ENCODE results near the gene NDFIP1. TPM values are rescaled to one million over a fixed set of nuclear protein-coding genes. Genes with fewer than 3 reads are reported as not detected.

The NDFIP1 gene
- total and polyA plus RNA-seq, 2 experiments from 2014 or later = 63.8 to 85.0 TPM

- Histone ChIP-seq H3K36me3 (replicated peaks; ENCODE audit: insufficient read depth, low read depth) (no peaks in the 10 kb centered on the region), H3K4me3 (no peak overlapping the region), H2AFZ (peak overlapping the region; percentile 95), H3K9me2 (replicated peaks; ENCODE audit: insufficient read depth) (no peaks in the 10 kb centered on the region), H3K9me3 (ENCODE audit: low read depth) (no peaks in the 10 kb centered on the region), H3K27me3 (no peaks in the 10 kb centered on the region), H3K4me1 (ENCODE audit: insufficient read depth) (peaks cover 10% of the 10 kb centered on the region), H3K79me2 (peaks cover 38% of the 10 kb centered on the region), H4K20me1 (ENCODE audit: insufficient read depth, poor library complexity, severe bottlenecking) (peaks cover 31% of the 10 kb centered on the region), H3K4me2 (peak overlapping the region; percentile 86), H3K27ac (peak overlapping the region; percentile 100)
- WGBS (ENCODE audit: low lambda C conversion rate, missing lambda C conversion rate) = 74% methylated on average over 11 of the region's 11 CpGs
- TF ChIP-seq CTCF (IDR thresholded peaks at IDR 0.05; ENCODE audit: poor library complexity) (no peak), EZH2phosphoT487 (IDR thresholded peaks at IDR 0.05; ENCODE audit: low read depth, severe bottlenecking, unreplicated experiment) (no peak), EZH2 (IDR thresholded peaks at IDR 0.05; ENCODE audit: borderline replicate concordance) (no peak)
- no peak for DNase-seq (ENCODE audit: low spot score)
Observed at GRCh38 chr5:142107736-142108431, 695 bp upstream of the NDFIP1 start.

DNA sequence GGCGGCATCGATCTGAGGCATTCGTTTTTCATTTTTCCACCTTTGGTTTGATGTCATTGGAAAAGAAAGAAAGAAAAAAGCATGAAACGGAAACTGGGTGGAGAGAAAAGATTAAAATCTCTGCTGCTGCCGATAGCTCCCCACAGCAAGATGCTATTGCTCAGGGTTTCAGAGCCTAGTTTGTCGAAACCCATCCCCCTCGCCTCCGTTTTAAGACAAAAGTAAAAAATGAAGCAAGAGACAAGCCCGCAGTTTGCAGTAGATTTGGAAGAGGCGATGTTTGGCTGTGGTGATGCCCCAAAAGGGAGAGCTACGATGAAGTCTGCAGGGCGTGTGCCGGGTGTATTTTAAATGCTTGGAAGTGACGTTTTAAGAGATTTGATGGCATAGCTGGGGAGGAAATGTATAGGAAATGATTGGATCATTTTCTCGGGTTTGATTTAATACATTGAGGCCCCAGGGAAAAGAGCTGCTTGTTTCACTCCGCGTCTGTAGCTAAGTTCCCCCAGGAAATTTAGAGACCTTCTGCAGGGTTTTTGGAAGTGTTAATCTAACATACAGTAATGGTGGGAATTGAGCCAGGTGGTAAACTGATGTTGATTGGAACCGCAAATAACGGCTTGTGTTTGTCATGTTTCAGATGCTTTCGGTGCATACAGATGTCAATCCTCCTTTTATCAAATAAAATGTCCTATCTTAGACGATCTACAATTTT is 909 bp downstream of the NDFIP1 start:
- H3K9me3 ChIP-seq (ENCODE audit: low read depth) = no peaks in the 10 kb centered on the region
- H3K4me3 ChIP-seq = peak overlapping the region; percentile 87
- H3K36me3 ChIP-seq (replicated peaks; ENCODE audit: insufficient read depth, low read depth) = no peaks in the 10 kb centered on the region
- no peaks in the 10 kb centered on the region for H3K27me3 ChIP-seq
- H3K4me2 ChIP-seq = peak overlapping the region; percentile 86
- DNase-seq (ENCODE audit: low spot score) = peak; percentile 32
- WGBS (ENCODE audit: low lambda C conversion rate, missing lambda C conversion rate) = under 1% methylated on average over 21 of the region's 21 CpGs
- H3K4me1 ChIP-seq (ENCODE audit: insufficient read depth) = peaks cover 10% of the 10 kb centered on the region
- peaks cover 47% of the 10 kb centered on the region for H4K20me1 ChIP-seq (ENCODE audit: insufficient read depth, poor library complexity, severe bottlenecking)
- H3K79me2 ChIP-seq = peaks cover 54% of the 10 kb centered on the region
- no peaks in the 10 kb centered on the region for H3K9me2 ChIP-seq (replicated peaks; ENCODE audit: insufficient read depth)
- peak overlapping the region; percentile 100 for H3K27ac ChIP-seq
- H2AFZ ChIP-seq = peak overlapping the region; percentile 95
- no peak for TF ChIP-seq CTCF (IDR thresholded peaks at IDR 0.05; ENCODE audit: poor library complexity)
- no peak for TF ChIP-seq EZH2 (IDR thresholded peaks at IDR 0.05; ENCODE audit: borderline replicate concordance)
- TF ChIP-seq EZH2phosphoT487 (IDR thresholded peaks at IDR 0.05; ENCODE audit: low read depth, severe bottlenecking, unreplicated experiment) = no peak

DNA sequence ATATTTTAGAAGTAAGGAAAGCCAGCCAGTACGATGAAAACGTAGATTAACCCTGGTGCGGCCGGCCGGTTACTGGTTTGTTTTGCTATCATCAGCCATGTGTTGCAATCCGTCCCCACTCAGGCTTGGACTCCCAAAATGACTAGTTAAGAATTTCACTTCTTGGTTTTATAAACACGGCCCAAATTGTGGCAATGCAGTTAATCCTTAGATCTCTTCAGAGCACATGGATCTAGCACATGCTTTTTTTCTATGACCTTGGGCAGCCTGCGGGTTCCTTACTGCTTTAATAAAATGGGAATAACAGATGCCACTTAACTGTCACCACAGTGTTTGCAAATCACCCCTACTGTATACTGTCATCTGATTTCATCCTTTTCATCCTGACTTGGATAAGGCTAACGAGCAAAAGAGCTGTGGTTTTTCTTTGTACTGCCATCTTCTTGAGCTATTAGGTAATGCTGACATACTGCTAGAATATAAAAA is 1.5 kb downstream of the NDFIP1 start:
- no peak for DNase-seq (ENCODE audit: low spot score)
- peaks cover 60% of the 10 kb centered on the region for H3K79me2 ChIP-seq
- peak overlapping the region; percentile 87 for H3K4me3 ChIP-seq
- no peaks in the 10 kb centered on the region for H3K27me3 ChIP-seq
- no peak for TF ChIP-seq EZH2 (IDR thresholded peaks at IDR 0.05; ENCODE audit: borderline replicate concordance)
- TF ChIP-seq CTCF (IDR thresholded peaks at IDR 0.05; ENCODE audit: poor library complexity) = peak; percentile 20
- H3K4me2 ChIP-seq = peak overlapping the region; percentile 86
- WGBS (ENCODE audit: low lambda C conversion rate, missing lambda C conversion rate) = 6% methylated on average over 9 of the region's 9 CpGs
- H4K20me1 ChIP-seq (ENCODE audit: insufficient read depth, poor library complexity, severe bottlenecking) = peaks cover 53% of the 10 kb centered on the region
- H2AFZ ChIP-seq = no peak overlapping the region
- H3K27ac ChIP-seq = peak overlapping the region; percentile 100
- no peaks in the 10 kb centered on the region for H3K36me3 ChIP-seq (replicated peaks; ENCODE audit: insufficient read depth, low read depth)
- H3K9me3 ChIP-seq (ENCODE audit: low read depth) = no peaks in the 10 kb centered on the region
- peaks cover 10% of the 10 kb centered on the region for H3K4me1 ChIP-seq (ENCODE audit: insufficient read depth)
- H3K9me2 ChIP-seq (replicated peaks; ENCODE audit: insufficient read depth) = no peaks in the 10 kb centered on the region
